Endometrial microvascular endothelial cells (primary cell): Measurements from ENCODE around the gene ZNF774. TPM values are rescaled to one million over a fixed set of nuclear protein-coding genes. Genes with fewer than 3 reads are reported as not detected.
"Not testable (repeated sequence)": the region's sequence is repeated elsewhere in the genome, so short reads cannot be mapped to it uniquely, and the experiment has no call there.

ENCODE experiments used
- in situ Hi-C: cut with HindIII; loops from 2 replicates; pipeline ENCODE4 v1.10.0; 2017; ENCODE audit warnings: low sequenced_read_pairs, low pct_unique_long_range_greater_than_20kb; ENCODE audit errors: inconsistent ontology term
- total RNA-seq: library from RNA; depleted of rRNA; stranded (reverse); fragments of >200 nt; gene quantifications from one replicate; pipeline ENCODE4 v1.2.3, GENCODE V29; 2015; ENCODE audit errors: inconsistent ontology term

Gene ZNF774
- total RNA-seq, 1 donor from 2014 or later, result 0.56 TPM

- in situ Hi-C loops, result not testable (repeated sequence)
Measured at GRCh38 chr15:90409587-90409986, 57.5 kb downstream of the ZNF774 start.

- in situ Hi-C loops, result not testable (repeated sequence)
Measured at GRCh38 chr15:90410316-90410715, 58.2 kb downstream of the ZNF774 start.

DNA sequence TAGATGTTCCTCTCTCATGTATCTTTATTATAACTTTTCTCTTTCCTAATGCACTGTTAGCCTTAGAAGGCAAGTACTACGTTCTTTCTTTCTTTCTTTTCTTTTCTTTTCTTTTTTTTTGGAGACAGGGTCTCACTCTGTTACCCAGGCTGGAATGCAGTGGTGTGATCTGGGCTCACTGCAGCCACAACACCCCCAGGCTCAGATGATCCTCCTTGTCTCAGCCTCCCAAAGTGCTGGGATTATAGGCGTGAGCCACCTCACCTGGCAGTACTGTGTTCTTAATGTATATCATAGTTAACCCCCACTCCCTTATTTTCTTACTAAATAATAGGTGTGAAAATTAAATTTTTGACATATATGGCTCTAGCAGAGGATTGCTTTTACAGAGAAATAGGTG lies 59.1 kb downstream of the ZNF774 start:
- in situ Hi-C loops, result no loop called here

Other genes starting within 250 kb of the ZNF774 start
- 74.7 TPM for gene IDH2, start 249.8 kb upstream of the ZNF774 start, total RNA-seq
- gene SEMA4B, start 151.0 kb upstream of the ZNF774 start, total RNA-seq, result 8.5 TPM
- gene CIB1, start 118.3 kb upstream of the ZNF774 start, total RNA-seq, result 33.5 TPM
- 11.6 TPM for gene GDPGP1, start 118.1 kb upstream of the ZNF774 start, total RNA-seq
- not detected for gene TTLL13, start 102.7 kb upstream of the ZNF774 start, total RNA-seq
- 78.2 TPM for gene NGRN, start 86.6 kb upstream of the ZNF774 start, total RNA-seq
- gene IQGAP1, start 36.0 kb downstream of the ZNF774 start, total RNA-seq, result 213 TPM
- 13.1 TPM for gene CRTC3, start 177.6 kb downstream of the ZNF774 start, total RNA-seq